ENCODE data around the gene C8G. TPM values are rescaled to one million over a fixed set of nuclear protein-coding genes. Genes with fewer than 3 reads are reported as not detected.

C8G gene
- total RNA-seq, 1 donor from 2014 or later: 3.4 TPM

DNA sequence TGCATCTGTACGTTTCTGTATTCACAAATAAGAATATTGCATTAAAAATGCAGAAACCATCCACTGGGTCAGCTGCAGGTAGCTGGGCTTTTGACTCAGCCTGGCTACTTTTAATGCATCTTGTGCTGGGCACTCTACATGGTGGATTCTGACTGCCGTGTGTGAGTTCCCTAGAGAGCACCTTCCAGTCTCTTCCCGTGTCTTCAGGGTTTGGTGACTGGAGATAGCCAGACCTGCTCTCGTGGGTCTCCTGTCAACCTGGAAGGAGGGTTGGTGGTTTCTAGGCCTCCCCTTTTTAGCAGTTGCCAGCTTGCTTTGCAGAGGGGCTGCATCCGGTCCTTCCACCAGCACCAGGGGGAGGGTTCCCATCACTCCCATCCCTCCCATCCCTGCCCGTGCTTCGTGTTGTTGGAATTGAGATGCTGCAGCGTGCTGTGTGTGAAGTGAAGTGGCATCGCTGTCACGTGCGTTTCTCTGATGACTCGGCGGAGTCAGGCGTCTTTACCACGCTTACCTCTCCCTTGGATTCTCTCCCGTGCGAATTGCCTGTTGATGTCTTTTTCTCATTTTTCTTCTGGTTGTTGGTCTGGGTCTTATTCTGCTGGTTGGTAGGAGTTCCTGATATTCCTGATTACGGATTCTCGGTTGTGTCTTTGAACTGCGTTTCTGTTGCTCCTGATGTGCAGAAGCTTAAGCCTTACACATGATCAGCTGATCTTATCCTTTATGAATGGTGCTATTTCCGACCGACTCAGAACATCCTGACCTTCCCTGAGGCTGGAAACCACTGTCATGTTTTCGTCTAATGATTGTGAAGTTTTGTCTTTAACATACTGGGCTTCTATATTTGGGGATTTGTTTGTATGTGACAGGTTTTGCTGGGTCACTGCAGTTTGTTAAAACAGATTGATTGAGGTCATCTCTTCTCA, 17.4 kb upstream of the C8G start:
- ATAC-seq (ENCODE audit: low read depth): no peak
- Mint-ChIP-seq H3K9me3 (no peaks in the 10 kb centered on the region), H3K36me3 (ENCODE audit: low read depth) (peaks cover 50% of the 10 kb centered on the region), H3K4me1 (peaks cover 11% of the 10 kb centered on the region), H3K4me3 (no peak overlapping the region), H3K27me3 (no peaks in the 10 kb centered on the region), H3K27ac (no peak overlapping the region)
- intact Hi-C loops (cut with micrococcal nuclease): no loop called here
- POLR2A ChIA-PET: interaction anchor here (1.1 kb wide), 1 partner anchor 25 kb away, joined by 3 read pairs; no protein-coding TSS in a partner anchor
- CTCF ChIA-PET: no interaction called here
- no peak for DNase-seq
- TF ChIP-seq, protein P1, sequence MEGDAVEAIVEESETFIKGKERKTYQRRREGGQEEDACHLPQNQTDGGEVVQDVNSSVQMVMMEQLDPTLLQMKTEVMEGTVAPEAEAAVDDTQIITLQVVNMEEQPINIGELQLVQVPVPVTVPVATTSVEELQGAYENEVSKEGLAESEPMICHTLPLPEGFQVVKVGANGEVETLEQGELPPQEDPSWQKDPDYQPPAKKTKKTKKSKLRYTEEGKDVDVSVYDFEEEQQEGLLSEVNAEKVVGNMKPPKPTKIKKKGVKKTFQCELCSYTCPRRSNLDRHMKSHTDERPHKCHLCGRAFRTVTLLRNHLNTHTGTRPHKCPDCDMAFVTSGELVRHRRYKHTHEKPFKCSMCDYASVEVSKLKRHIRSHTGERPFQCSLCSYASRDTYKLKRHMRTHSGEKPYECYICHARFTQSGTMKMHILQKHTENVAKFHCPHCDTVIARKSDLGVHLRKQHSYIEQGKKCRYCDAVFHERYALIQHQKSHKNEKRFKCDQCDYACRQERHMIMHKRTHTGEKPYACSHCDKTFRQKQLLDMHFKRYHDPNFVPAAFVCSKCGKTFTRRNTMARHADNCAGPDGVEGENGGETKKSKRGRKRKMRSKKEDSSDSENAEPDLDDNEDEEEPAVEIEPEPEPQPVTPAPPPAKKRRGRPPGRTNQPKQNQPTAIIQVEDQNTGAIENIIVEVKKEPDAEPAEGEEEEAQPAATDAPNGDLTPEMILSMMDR (IDR thresholded peaks at IDR 0.05): no peak

GRCh38 chr9:136928591-136928990, 16.5 kb upstream of the C8G start:
- peaks cover 18% of the 10 kb centered on the region for H3K4me1 Mint-ChIP-seq
- ChIA-PET CTCF (no interaction called here), POLR2A (interaction anchor here (1.1 kb wide), 1 partner anchor 26 kb away, joined by 3 read pairs; no protein-coding TSS in a partner anchor)
- H3K27me3 Mint-ChIP-seq: no peaks in the 10 kb centered on the region
- TF ChIP-seq, protein P1 (IDR thresholded peaks at IDR 0.05): no peak
- H3K9me3 Mint-ChIP-seq: no peaks in the 10 kb centered on the region
- H3K27ac Mint-ChIP-seq: peak overlapping the region; percentile 13
- H3K4me3 Mint-ChIP-seq: no peak overlapping the region
- no peak for DNase-seq
- peaks cover 44% of the 10 kb centered on the region for H3K36me3 Mint-ChIP-seq (ENCODE audit: low read depth)
- intact Hi-C loops (cut with micrococcal nuclease): no loop called here
- peak; percentile 34 for ATAC-seq (ENCODE audit: low read depth)

GRCh38 chr9:136930014-136930413, 15.0 kb upstream of the C8G start:
- TF ChIP-seq, protein P1 (IDR thresholded peaks at IDR 0.05): no peak
- Mint-ChIP-seq H3K27ac (no peak overlapping the region), H3K4me1 (peaks cover 18% of the 10 kb centered on the region), H3K36me3 (ENCODE audit: low read depth) (peaks cover 32% of the 10 kb centered on the region), H3K4me3 (no peak overlapping the region), H3K9me3 (no peaks in the 10 kb centered on the region), H3K27me3 (no peaks in the 10 kb centered on the region)
- no peak for DNase-seq
- intact Hi-C loops (cut with micrococcal nuclease): no loop called here
- CTCF ChIA-PET: no interaction called here
- ATAC-seq (ENCODE audit: low read depth): no peak
- POLR2A ChIA-PET: interaction anchor here (0.6 kb wide), 1 partner anchor 357 kb away, joined by 3 read pairs; no protein-coding TSS in a partner anchor

GRCh38 chr9:136931611-136932130, 13.4 kb upstream of the C8G start:
- no peak for DNase-seq
- Mint-ChIP-seq H3K36me3 (ENCODE audit: low read depth) (peaks cover 21% of the 10 kb centered on the region), H3K27me3 (no peaks in the 10 kb centered on the region), H3K4me3 (no peak overlapping the region), H3K4me1 (peaks cover 18% of the 10 kb centered on the region), H3K27ac (peak overlapping the region; percentile 62), H3K9me3 (no peaks in the 10 kb centered on the region)
- POLR2A ChIA-PET: interaction anchor here (0.5 to 1.3 kb wide), 4 partner anchors 45 to 168 kb away, joined by 4 to 8 read pairs (median 6); partner anchors contain the start of gene TRAF2
- intact Hi-C loops (cut with micrococcal nuclease): no loop called here
- CTCF ChIA-PET: interaction anchor here (0.6 kb wide), 1 partner anchor 354 kb away, joined by 3 read pairs; no protein-coding TSS in a partner anchor
- ATAC-seq (ENCODE audit: low read depth): no peak
- TF ChIP-seq, protein P1 (IDR thresholded peaks at IDR 0.05): no peak

- DNase-seq (no peak), ATAC-seq (ENCODE audit: low read depth) (no peak)
- Mint-ChIP-seq H3K9me3 (no peaks in the 10 kb centered on the region), H3K27me3 (no peaks in the 10 kb centered on the region), H3K4me3 (no peak overlapping the region), H3K27ac (no peak overlapping the region), H3K36me3 (ENCODE audit: low read depth) (peaks cover 20% of the 10 kb centered on the region), H3K4me1 (peaks cover 18% of the 10 kb centered on the region)
- TF ChIP-seq, protein P1 (IDR thresholded peaks at IDR 0.05): no peak
- intact Hi-C loops (cut with micrococcal nuclease): no loop called here
- POLR2A ChIA-PET: no interaction called here
- CTCF ChIA-PET: no interaction called here
These were observed 10.8 kb upstream of the C8G start for GRCh38 chr9:136934277-136934676.
